ENCODE data around the gene KRTAP10-12. TPM values are rescaled to one million over a fixed set of nuclear protein-coding genes. Genes with fewer than 3 reads are reported as not detected.
"Not testable (repeated sequence)": the region's sequence is repeated elsewhere in the genome, so short reads cannot be mapped to it uniquely, and the experiment has no call there.

KRTAP10-12 gene
- total RNA-seq, 1 donor from 2014 or later = not detected

DNA sequence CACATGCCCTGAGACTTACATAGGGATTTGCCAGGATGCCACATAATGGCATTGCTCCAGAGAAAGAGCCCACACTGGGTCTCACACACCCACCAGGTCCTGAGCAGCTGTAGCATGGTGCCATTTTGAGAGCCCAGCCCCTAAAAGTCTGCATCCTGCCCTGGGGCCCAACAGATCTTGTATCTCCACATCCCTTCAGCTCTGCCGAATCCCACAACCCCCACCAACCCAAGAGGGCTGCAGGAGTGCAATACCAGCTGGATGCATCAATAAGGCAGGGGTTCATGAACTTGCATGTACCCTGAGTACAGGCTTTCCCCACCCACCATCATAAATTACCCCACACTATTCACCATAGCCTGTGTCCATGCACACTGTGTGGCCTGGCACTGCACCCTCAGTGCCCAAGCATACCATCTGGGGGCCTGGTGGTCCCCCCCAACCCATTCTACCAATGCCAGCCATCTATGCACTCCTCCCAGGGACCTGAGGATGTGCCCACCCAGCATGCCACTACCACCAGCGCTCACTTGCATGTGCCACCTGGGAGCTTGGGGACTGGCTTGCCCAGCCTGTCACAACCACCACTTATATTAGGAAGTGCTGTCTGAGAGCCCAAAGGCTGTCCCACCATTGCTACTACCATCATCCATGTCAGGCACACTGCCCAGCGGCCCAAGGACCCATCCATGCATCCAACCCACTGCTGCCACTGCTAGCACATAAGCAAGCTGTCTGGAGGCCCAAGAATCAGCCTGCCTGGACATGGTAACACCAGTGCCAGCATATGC, 26.1 kb upstream of the KRTAP10-12 start:
- no peak for DNase-seq

DNA sequence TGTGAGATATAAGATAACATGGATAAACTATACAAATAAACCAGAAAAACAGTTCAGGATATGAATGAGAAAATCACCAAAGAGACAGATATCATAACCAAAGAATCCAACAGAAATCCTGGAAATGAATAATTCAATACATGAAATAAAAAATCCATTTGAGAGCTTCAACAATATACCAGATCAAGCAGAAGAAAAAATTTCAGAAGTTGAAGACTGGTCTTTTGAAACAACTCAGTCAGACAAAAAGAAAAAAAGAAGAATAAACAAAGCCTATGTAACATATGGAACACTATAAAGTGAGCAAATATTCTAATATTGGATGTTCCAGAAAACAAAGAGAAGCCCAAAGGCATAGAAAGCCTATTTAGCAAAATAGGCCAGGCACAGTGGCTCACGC, 25.1 kb upstream of the KRTAP10-12 start:
- DNase-seq = no peak

DNA sequence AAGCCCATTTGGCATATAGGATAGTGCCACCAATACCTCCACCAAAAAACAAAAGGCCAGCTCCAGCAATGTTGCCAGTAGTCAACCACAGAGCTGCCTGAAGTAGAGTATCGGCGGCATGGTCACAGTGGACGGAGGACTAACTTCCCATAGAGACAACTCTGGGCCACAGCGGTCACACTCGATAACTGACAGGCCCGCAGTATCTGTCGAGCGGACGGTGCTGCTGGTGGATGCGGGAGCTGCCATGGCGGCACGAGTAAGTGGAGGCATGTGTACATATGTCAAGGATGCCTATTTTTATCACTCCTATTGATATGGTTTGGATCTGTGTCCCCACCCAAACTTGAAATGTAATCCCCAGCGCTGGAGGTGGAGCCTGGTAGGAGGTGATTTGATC, 19.1 kb upstream of the KRTAP10-12 start:
- no peak for DNase-seq

DNA sequence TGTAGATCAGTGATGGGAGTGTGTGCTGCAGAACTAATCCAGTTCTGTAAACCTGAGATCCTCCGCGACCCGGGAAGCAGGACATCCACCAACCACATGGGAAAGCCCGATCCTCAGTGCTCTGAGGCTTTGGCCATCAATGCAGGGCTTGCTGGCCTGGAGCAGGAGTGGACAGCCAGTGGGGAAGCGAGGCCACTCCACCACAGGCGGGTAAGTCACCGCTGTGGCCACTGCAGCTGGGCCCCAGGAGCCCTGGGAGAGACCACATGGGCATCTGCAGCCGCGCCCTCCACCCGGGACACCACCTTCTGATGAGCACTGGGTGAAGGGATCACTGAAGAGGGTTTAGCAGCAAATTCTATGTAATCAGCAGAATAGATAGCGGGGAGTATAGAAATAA, 15.8 kb upstream of the KRTAP10-12 start:
- DNase-seq = no peak

DNA sequence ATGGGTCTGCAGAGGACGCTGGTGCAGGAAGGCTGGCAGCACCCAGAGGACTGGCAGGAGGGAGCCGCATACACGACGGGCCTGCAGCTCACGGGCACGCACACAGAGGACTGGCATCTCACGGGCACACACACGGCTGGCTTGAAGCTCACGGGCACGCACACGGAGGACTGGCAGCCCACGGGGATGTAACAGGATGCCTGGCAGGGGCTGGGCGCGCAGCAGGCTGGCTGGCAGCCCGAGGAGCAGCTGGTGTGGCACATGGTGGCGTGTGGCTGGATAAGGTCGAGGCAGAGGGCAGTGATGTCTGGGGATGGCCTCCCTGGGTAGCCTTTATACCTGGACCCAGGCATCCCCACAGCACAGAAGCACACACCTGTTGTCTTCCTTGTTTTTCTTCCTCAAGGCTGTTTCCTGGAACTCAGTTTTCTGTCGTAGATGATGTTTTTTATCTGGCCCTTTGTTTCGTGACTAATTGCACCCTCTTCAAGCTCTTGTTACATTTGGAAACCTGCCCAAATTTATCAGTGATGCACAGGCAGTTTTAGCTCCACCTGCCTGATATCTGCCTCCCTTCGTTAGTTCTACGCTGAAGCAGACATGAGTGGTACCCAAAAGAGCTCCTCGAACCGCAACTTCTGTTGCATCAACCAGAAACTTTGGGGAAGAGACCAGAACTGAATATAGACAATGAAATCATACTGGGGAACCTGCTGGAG, 15.0 kb upstream of the KRTAP10-12 start, which contains the start of gene KRTAP12-1:
Gene KRTAP12-1, minus strand, starts transcription at position 303 of the 719 bp plus-strand sequence. Its CDS starts 40 bp downstream, at position 263.
- DNase-seq = no peak

DNA sequence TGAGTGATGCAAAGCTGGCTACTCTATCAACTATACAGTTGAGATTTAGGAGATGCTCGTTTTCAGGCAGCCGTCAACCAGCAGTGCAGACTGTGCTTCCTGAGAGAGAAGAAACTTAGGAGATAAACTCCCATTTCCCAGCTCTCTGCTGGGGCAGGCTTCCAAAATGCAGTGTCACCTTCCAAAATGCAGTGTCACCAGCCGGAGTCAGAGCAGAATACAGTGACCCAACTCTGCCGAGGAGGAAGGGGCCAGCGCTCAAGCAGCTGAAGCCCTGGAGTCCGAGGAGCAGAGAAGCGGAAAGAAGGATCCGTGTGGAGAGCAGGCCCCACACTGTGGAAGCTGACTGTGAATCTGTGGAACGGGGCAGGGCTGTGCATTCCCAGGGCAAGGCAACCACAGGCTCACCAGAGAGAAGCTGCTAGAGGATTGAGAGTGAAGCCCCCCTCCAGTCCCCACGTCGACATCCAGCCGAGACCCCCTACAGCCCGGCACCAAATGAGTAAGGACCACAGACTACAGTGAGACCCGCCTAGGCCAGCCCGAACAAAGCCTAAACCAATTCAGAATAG, 14.3 kb upstream of the KRTAP10-12 start:
- DNase-seq = no peak

DNA sequence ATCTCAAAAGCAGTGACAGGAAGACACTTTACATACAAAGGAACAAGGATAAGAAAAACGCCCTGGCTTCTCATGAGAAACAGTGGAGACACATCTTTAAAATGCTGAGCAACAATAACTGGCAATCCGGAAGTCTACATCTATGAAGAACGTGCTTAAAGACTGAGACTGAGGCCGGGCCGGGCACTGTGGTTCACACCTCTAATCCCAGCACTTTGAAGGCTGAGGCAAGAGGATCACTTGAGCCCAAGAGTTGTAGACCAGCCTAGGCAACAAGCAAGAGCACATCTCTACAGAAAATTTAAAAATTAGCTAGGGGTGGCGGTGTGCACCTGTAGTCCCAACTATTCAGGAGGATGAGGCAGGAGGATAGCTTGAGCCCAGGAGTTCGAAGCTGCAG, 12.9 kb upstream of the KRTAP10-12 start:
- DNase-seq = no peak

DNA sequence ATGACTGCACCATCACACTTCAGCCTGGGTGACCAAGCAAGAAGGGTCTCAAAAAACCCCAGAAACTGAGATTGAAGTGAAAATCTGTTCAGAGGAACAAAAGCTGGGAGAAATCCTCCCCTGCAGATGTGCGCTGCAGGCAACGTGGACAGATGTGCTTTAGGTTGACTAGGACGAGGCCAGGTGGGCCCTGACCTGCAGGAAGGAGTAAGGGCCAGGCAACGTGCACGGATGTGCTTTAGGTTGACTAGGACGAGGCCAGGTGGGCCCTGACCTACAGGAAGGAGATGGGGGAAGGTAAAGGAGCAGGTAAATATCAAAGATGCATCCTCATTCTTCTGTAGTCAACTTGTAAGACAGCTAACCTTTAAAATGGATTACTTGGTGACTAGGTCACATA, 12.5 kb upstream of the KRTAP10-12 start:
- DNase-seq = no peak

DNA sequence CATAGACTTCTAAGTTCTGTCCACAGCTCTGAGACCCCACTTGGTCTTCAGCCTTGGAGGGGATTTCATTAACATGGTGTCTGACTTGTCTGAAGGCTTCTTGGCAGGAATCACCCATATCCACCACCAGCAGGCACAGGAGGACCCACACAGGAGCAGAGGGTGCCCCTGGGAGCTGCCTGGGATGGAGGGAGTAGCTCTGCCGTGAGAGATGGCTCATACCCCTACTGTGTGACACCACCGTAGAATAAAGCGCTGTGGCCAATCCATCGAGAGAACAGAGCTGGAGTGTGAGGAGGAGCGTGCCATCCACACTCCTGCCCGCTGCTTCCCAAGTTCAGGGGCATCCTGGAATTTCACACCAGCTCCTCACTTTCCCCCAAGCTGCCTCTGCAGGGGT, 11.9 kb upstream of the KRTAP10-12 start:
- DNase-seq = not testable (repeated sequence)

DNA sequence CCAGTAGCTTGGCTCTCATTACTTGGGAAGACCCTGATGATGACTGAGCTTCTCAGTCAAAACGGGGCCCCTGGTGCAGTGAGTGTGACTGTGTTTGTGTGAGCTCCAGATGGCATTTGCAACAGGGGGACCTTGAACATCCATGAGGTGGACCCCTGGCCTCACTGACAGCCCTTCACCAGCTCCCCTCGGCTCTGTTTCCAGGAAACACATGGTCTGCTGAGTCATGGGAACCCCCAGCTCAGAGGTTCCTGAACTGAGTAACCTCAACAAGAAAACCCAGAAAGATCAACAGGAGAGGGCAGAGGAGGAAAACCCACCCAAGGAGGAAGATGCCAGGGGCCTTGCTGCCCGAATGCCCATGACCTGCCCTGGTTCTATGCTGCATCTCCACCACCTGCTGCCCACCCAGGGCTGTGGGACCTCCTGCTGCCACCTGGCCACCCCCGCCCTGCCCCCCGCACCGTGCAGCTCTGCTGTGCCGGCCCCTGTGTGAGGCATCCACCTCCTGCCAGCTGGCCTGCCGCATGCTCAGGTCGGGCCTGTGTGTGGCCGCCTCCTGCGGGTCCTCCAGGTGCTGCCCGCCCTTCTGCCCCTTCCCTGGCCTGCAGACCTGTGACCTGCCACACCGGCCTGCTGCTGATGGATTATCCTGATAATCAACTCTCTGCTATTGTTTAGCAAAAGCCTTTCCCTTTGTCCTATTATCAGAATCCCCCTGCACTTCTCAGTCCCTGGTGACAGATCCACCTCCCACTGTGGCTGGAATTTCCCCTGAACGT, 10.8 kb upstream of the KRTAP10-12 start:
- no peak for DNase-seq

DNA sequence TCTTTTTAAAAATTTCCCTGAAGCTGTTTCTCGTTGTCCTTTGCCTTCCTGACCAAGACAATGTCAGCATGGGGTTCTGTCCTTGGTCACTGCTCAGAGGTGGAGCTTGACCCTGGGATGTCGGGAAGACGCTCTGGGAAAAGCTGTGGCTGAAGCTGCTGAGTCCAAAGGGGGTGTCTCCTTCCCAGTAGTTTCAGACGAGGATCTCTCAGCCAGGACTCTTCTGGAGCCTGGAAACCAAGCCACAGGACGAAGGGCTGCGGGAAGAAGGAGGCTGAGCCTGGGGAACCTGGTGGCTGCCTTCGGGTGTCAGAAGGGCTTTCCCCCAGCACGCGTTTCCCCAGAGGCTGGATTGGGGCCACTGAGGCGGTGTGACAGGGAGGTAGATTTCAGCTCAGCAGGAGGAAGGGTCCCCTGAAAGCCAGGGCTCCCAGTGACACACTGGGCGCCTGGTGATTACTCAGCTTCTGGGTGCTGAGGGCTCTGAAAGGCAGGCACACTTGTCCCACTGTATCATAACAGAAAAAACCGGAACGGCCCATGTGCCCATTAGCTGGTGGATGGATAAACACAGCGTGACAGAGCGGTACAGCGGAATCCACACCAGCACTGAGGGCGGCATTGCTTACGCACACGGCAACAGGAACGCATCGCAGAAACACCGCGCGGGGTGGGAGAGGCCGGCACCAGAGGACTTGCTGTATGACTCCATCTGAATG, 10.0 kb upstream of the KRTAP10-12 start:
- no peak for DNase-seq

DNA sequence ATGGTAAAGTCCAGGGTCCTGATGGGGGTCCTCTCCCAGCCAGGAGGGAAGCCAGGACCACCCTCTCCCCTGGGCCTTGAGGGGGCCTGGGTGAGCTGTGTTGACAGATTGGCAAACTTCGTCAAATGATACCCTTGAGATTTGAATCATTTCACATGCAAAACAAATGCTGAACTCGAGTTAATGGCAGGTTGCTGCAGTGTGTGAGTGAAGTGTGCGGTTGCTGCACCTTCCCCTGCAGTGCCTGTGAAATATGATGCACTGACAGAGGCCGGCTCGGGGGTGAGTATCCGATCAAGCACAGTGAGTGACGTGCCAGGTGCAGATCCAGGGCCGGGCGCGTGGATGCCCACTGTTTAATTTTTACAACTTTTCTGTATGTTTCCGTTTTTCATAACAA, 9.3 kb upstream of the KRTAP10-12 start:
- no peak for DNase-seq

DNA sequence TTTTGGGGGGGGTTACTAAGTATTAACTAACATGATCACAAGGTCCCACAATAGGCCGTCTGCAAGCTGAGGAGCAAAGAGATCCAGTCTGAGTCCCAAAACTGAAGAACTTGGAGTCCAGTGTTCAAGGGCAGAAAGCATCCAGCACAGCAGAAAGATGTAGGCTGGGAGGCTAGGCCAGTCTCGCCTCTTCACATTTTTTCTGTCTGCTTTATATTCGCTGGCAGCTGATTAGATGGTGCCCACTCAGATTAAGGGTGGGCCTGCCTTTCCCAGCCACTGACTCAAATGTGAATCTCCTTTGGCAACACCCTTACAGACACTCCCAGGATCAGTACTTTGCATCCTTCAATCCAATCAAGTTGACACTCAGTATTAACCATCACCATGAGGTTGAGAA, 7.2 kb upstream of the KRTAP10-12 start:
- not testable (repeated sequence) for DNase-seq

DNA sequence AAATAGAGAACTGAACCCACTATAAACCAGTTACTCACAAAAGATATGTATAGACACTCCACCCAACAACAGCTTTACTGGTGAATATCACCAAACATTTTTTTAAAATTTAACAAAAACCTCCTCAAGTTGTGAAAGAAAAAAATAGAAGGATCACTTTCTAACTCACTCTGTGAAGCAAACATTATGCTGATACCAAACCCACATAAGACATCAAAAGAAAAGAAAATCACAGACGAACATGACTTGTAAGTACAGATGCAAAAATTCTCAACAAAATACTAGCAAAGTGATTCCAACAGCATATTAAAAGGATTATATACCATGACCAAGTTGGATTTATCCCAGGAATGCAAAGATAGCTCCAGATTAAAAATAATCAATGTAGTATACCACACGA, 5.3 kb upstream of the KRTAP10-12 start:
- no peak for DNase-seq

DNA sequence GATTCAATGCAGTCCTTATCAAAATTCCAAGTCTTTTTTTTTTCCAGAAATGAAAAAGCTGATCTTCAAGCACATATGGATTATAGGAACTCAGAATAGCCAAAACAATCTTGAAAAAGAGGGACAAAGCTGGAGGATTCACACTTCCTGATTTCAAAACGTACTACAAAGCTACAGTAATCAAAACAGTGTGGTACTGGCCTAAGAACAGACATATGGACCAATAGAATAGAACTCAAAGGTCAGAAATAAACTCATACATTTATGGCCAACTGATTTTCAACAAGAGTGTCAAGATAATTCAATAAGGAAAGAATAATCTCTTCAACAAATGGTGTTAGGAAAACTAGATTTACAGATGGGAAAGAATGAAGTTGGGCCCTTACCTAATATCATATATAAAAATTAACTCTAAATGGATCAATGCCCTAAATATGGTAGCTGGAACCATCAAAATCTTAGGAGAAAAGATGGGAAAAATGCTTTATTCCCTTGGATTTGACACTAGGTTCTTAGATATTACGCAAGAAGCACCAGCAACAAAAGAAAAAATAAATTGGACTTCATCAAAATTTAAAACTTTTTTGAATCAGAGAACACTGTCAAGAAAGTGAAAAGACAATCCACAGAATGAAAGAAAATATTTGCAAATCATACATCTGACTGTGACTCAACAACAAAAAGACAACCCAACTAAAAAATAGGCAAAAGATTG, 4.0 kb upstream of the KRTAP10-12 start:
- DNase-seq = no peak

DNA sequence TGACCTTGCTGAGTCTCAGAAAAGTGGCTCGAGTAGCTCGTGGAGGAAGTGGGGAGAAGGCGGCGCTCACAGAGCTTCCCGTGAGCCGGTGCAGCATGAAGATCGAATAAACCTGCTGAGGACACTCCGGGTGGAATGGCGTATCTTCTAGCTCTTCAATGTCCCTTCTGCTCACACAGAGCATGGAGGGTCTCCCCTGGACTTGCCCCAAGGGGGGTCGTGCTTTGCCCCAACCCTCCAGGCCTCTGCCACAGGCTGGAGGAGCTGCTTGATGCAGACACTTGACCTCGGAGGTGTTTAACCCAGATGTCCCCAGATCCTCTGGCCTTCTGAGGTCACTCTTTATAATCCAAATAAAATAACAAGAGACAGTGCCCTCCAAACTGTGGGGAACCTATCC, 2.2 kb upstream of the KRTAP10-12 start:
- DNase-seq = no peak

DNA sequence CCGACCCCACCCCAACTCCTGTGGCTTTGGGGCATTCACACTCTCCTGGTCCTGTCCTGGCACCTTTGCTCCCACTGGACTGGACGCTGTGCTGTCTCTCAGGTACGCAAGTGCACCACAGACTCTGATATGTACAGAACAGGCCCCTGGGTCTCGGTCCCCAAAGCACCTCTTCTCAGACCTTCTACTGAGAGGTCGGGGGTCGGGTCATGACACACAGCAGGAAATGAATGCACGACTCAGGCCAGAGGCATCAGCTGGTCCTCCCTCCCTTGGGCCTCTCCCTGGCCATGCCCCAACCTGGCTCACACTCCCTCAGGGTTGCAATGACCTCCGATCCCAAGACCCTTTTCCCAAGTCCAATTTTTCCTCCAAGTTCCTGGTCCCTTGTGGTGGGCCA, 1.8 kb upstream of the KRTAP10-12 start:
- no peak for DNase-seq

DNA sequence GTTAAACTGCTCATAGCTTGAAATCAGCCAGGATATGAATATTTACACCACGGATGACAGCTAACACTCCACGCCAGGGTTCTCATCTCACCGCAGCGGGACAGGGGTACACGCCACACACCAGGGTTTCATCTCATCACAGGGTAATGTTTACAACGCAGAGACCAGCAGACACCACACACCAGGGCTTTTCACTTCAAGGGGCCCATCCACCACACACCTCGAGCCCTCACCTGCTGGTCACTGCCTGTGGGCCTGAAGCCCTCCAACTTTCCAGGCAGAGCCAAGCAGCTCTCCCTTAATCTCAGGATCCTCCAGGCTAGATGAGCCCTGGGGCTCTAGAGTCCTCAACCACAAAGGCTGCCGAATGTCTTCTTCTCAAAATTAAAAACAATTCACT, 1.3 kb upstream of the KRTAP10-12 start:
- DNase-seq = no peak

DNA sequence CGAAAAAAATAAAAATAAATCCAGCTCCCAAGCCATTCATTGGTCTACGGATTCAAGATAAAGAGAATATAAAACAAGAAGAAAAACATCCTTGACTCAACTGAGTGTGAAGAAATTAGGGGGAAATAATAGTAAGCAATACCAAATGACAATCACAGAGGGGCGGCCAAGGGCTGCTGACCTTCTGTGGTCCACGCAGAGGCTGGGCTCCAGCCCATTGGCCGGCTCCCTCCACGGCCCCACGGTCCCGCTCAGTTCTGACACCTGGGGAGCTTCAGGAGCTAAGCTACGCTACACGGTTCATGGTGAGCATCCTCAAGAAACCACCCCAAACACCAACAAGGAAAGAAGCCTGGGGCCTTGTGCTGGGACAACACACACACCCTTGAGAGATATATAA, 400 bp upstream of the KRTAP10-12 start:
- no peak for DNase-seq

DNA sequence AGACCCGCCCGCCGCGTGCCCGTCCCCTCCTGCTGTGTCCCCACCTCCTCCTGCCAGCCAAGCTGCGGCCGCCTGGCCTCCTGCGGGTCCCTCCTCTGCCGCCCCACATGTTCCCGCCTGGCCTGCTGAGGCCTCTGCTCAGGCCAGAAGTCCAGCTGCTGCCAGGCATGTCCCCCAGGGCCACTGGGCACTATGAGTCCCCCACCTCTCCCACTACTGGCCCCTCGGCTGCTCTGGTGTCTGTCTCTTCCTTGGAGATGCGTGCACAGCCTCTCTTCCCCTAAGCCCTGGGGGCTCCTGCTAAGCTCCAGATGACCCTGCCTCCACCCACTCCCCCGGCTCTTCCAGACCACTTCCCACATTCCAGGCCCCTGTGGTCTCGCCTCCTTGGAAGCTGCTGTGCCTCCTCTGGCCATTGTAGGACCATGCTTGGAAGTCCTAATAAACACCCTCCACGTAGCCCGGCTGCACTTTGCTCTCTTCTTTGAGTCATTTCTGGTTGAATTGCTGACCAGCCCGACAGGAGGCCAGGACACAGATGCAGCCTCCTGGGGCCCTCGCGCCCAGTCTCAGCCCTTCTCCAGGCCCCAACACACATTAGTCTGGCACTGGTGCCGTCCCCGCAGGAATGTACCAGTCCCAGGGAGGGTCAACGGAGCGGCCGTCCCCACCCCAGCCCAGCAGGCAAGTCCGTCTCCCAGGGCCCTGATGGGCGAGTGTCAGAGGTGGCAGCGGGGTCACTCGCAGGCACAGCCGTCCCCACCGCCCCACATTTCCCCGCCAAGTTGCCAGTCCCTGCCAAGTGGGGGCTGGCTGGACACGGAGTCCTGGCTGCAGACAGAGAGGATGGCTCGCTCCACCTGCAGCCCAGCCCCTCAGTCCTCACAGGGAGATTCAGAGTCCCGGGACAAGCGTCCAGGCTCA, 1.1 kb downstream of the KRTAP10-12 start:
- no peak for DNase-seq

All from skin of body (tissue), 2 donors.